Liver (tissue), 9 donors: ENCODE measurements around the gene CDT1. TPM values are rescaled to one million over a fixed set of nuclear protein-coding genes. Genes with fewer than 3 reads are reported as not detected.

ENCODE experiments used
- DNase-seq: peaks from one replicate; pipeline ENCODE4 v3.0.0-alpha.2; 2017; ENCODE audit warnings: low spot score
- H3K27ac ChIP-seq, 2 donors: one replicate each; pipeline ENCODE4 v1.7.0; 2013; ENCODE audit warnings: inconsistent platforms in 2 of 2, low read length in 2 of 2, control low read depth in 1 of 2, low read depth in 1 of 2, mild to moderate bottlenecking in 1 of 2
- H3K27me3 ChIP-seq, 4 donors: one replicate each; pipeline versions ENCODE4 v1.6.1 to v1.7.0; 2013; ENCODE audit warnings: low read length in 3 of 4, inconsistent platforms in 1 of 4, mild to moderate bottlenecking in 1 of 4, moderate library complexity in 1 of 4; ENCODE audit not compliant: control insufficient read depth in 4 of 4, insufficient read depth in 4 of 4
- H3K36me3 ChIP-seq, 4 donors: one replicate each; pipeline versions ENCODE4 v1.6.1 to v1.7.0; 2013; ENCODE audit warnings: low read length in 3 of 4, mild to moderate bottlenecking in 3 of 4, low read depth in 1 of 4, moderate library complexity in 1 of 4; ENCODE audit not compliant: control insufficient read depth in 4 of 4, insufficient read depth in 3 of 4
- H3K4me1 ChIP-seq, 4 donors: one replicate each; pipeline versions ENCODE4 v1.6.1 to v1.7.0; 2013; ENCODE audit warnings: low read length in 3 of 4, mild to moderate bottlenecking in 3 of 4, moderate library complexity in 1 of 4; ENCODE audit not compliant: control insufficient read depth in 4 of 4, insufficient read depth in 4 of 4
- H3K4me3 ChIP-seq, 3 donors: one replicate each; pipeline versions ENCODE4 v1.6.1 to v1.7.0; 2013; ENCODE audit warnings: low read length in 3 of 3, control low read depth in 1 of 3, low read depth in 1 of 3, mild to moderate bottlenecking in 1 of 3
- H3K9ac ChIP-seq, 2 donors: one replicate each; pipeline ENCODE4 v1.7.0; 2013; ENCODE audit warnings: low read length in 2 of 2, mild to moderate bottlenecking in 2 of 2, moderate library complexity in 2 of 2, control low read depth in 1 of 2, low read depth in 1 of 2
- H3K9me3 ChIP-seq, 4 donors: one replicate each; pipeline versions ENCODE4 v1.6.1 to v1.7.0; 2013; ENCODE audit warnings: low read length in 3 of 4; ENCODE audit not compliant: control insufficient read depth in 4 of 4
- FOXA1 ChIP-seq: IDR thresholded peaks from 2 replicates; pipeline ENCODE4 v1.6.1; 2016; ENCODE audit warnings: antibody characterized with exemption
- FOXA2 ChIP-seq: IDR thresholded peaks from 2 replicates; pipeline ENCODE4 v1.6.1; 2016; ENCODE audit warnings: antibody characterized with exemption
- GABPA ChIP-seq, 2 donors: IDR thresholded peaks in 1 of 2; conservative IDR thresholded peaks in 1 of 2; 2 replicates each; pipeline ENCODE4 v1.6.1; 2016; ENCODE audit warnings: antibody characterized with exemption in 2 of 2, mild to moderate bottlenecking in 1 of 2, moderate library complexity in 1 of 2
- HNF4A ChIP-seq, 2 donors: conservative IDR thresholded peaks; 2 replicates each; pipeline ENCODE4 v1.6.1; 2016; ENCODE audit warnings: antibody characterized with exemption in 2 of 2, mild to moderate bottlenecking in 2 of 2
- HNF4G ChIP-seq: IDR thresholded peaks from 2 replicates; pipeline ENCODE4 v1.6.1; 2016; ENCODE audit warnings: antibody characterized with exemption
- JUND ChIP-seq, 2 donors: IDR thresholded peaks; 2 replicates each; pipeline ENCODE4 v1.6.1; 2016; ENCODE audit warnings: antibody characterized with exemption in 2 of 2
- NR2F2 ChIP-seq: IDR thresholded peaks from 2 replicates; pipeline ENCODE4 v1.6.1; 2016; ENCODE audit warnings: antibody characterized with exemption
- RAD21 ChIP-seq, 2 donors: IDR thresholded peaks; 2 replicates each; pipeline ENCODE4 v1.6.1; 2016; ENCODE audit warnings: antibody characterized with exemption in 2 of 2, mild to moderate bottlenecking in 2 of 2
- RXRA ChIP-seq, 2 donors: IDR thresholded peaks; 2 replicates each; pipeline ENCODE4 v1.6.1; 2017 to 2018; ENCODE audit warnings: antibody characterized with exemption in 2 of 2, mild to moderate bottlenecking in 1 of 2
- SP1 ChIP-seq: IDR thresholded peaks from 2 replicates; pipeline ENCODE4 v1.6.1; 2018; ENCODE audit warnings: antibody characterized with exemption, mild to moderate bottlenecking
- TAF1 ChIP-seq: conservative IDR thresholded peaks from 2 replicates; pipeline ENCODE4 v1.6.1; 2016; ENCODE audit warnings: antibody characterized with exemption, mild to moderate bottlenecking
- YY1 ChIP-seq: IDR thresholded peaks from 2 replicates; pipeline ENCODE4 v1.6.1; 2016; ENCODE audit warnings: antibody characterized with exemption, mild to moderate bottlenecking
- WGBS: extraction: QIAGEN DNeasy Blood & Tissue Kit; methylation state at CpG from one replicate; pipeline ENCODE4 v1.1.7; 2013; 5-methylcytosine and 5-hydroxymethylcytosine counted together
- polyA plus RNA-seq, 2 donors: library from polyadenylated mRNA; stranded (reverse) in 1 of 2; unstranded in 1 of 2; fragments of 200-250 nt in 1 of 2; fragments of >200 nt in 1 of 2; fragmentation: Nextera tagmentation in 1 of 2; extraction: Ambion mirVana in 1 of 2; gene quantifications; one replicate each; pipeline versions ENCODE4 v1.2.1 to v1.2.3, GENCODE V29; 2013 to 2015
- total RNA-seq, 2 donors: library from RNA; depleted of rRNA; stranded (reverse); fragments of >200 nt; gene quantifications; one replicate each; pipeline ENCODE4 v1.2.3, GENCODE V29; 2014
- TF ChIP-seq, protein P1 (sequence below): IDR thresholded peaks from 2 replicates; pipeline ENCODE4 v1.6.1; 2016; ENCODE audit warnings: antibody characterized with exemption
- TF ChIP-seq, protein P2 (sequence below): IDR thresholded peaks from 2 replicates; pipeline ENCODE4 v1.6.1; 2016; ENCODE audit warnings: antibody characterized with exemption
- TF ChIP-seq, protein P3 (sequence below): IDR thresholded peaks from 2 replicates; pipeline ENCODE4 v1.6.1; 2016; ENCODE audit warnings: antibody characterized with exemption
- TF ChIP-seq, protein P4 (sequence below): fragments of 150-350 bp; IDR thresholded peaks from 2 replicates; pipeline ENCODE4 v1.5.1; 2017; ENCODE audit warnings: improper control_type of control experiment, low read depth, low read length; ENCODE audit not compliant: missing input control
- TF ChIP-seq, protein P5 (sequence below): IDR thresholded peaks from 2 replicates; pipeline ENCODE4 v1.6.1; 2016; ENCODE audit warnings: antibody characterized with exemption, mild to moderate bottlenecking
- donor health status: healthy.
- donor health status: healthy.
- donor health status: healthy.
- donor health status: healthy.
- donor health status: healthy.

Gene CDT1
- total and polyA plus RNA-seq, 4 donors, result 0.08 to 37.6 (median 0.93) TPM

DNA sequence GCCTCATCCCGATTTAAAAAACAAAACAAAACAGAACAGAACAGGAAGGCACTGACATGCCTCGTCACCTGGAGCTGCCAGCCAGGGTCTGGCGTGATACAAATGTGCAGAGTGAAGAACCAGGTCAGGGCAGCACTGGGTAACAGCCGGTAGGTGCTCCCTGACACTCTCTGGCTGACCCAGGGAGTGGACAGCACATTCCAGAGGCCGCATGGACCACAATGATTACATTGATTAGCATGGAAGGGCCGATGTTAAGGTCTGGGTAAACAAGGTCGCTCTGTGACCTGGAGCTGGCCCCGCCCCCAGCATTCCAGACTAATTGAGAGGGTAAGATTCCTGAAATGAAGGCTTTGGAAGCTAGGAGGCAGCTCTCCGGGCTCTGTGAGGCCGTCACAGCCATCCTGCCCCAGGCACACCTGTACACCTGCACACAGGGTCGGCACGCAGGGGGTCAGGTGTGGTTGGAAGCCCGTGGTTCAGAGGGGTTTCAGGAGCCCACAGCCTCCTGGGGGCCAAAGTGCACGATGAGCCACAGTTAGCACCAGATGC, 40.0 kb upstream of the CDT1 start:
- no peak for DNase-seq
- 43% methylated on average over 14 of the region's 14 CpGs for WGBS
- H3K4me1 ChIP-seq, result peaks cover 44 to 76% (median 64%) of the 10 kb centered on the region in 4 donors
- TF ChIP-seq YY1, result peak; percentile 24
- no peak for TF ChIP-seq TAF1
- peak; percentile 76 for TF ChIP-seq FOXA1
- TF ChIP-seq, protein P1, sequence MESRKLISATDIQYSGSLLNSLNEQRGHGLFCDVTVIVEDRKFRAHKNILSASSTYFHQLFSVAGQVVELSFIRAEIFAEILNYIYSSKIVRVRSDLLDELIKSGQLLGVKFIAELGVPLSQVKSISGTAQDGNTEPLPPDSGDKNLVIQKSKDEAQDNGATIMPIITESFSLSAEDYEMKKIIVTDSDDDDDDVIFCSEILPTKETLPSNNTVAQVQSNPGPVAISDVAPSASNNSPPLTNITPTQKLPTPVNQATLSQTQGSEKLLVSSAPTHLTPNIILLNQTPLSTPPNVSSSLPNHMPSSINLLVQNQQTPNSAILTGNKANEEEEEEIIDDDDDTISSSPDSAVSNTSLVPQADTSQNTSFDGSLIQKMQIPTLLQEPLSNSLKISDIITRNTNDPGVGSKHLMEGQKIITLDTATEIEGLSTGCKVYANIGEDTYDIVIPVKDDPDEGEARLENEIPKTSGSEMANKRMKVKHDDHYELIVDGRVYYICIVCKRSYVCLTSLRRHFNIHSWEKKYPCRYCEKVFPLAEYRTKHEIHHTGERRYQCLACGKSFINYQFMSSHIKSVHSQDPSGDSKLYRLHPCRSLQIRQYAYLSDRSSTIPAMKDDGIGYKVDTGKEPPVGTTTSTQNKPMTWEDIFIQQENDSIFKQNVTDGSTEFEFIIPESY, result no peak
- TF ChIP-seq, protein P2, sequence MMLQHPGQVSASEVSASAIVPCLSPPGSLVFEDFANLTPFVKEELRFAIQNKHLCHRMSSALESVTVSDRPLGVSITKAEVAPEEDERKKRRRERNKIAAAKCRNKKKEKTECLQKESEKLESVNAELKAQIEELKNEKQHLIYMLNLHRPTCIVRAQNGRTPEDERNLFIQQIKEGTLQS, result no peak
- TF ChIP-seq, protein P3, sequence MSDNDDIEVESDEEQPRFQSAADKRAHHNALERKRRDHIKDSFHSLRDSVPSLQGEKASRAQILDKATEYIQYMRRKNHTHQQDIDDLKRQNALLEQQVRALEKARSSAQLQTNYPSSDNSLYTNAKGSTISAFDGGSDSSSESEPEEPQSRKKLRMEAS, result no peak
- TF ChIP-seq RXRA (IDR thresholded peaks at IDR 0.05), result peak; percentile 24 to 91
- TF ChIP-seq, protein P4, sequence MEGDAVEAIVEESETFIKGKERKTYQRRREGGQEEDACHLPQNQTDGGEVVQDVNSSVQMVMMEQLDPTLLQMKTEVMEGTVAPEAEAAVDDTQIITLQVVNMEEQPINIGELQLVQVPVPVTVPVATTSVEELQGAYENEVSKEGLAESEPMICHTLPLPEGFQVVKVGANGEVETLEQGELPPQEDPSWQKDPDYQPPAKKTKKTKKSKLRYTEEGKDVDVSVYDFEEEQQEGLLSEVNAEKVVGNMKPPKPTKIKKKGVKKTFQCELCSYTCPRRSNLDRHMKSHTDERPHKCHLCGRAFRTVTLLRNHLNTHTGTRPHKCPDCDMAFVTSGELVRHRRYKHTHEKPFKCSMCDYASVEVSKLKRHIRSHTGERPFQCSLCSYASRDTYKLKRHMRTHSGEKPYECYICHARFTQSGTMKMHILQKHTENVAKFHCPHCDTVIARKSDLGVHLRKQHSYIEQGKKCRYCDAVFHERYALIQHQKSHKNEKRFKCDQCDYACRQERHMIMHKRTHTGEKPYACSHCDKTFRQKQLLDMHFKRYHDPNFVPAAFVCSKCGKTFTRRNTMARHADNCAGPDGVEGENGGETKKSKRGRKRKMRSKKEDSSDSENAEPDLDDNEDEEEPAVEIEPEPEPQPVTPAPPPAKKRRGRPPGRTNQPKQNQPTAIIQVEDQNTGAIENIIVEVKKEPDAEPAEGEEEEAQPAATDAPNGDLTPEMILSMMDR, result peak; percentile 35
- no peak for TF ChIP-seq JUND (IDR thresholded peaks at IDR 0.05)
- TF ChIP-seq HNF4G, result no peak
- peak in 1 of 2 donors; percentile 23 for TF ChIP-seq RAD21 (IDR thresholded peaks at IDR 0.05)
- TF ChIP-seq FOXA2, result peak; percentile 75
- TF ChIP-seq SP1, result peak; percentile 20
- no peak for TF ChIP-seq GABPA (IDR thresholded peaks at IDR 0.05 in 1 of 2, conservative IDR thresholded peaks at IDR 0.05 in 1 of 2)
- TF ChIP-seq, protein P5, sequence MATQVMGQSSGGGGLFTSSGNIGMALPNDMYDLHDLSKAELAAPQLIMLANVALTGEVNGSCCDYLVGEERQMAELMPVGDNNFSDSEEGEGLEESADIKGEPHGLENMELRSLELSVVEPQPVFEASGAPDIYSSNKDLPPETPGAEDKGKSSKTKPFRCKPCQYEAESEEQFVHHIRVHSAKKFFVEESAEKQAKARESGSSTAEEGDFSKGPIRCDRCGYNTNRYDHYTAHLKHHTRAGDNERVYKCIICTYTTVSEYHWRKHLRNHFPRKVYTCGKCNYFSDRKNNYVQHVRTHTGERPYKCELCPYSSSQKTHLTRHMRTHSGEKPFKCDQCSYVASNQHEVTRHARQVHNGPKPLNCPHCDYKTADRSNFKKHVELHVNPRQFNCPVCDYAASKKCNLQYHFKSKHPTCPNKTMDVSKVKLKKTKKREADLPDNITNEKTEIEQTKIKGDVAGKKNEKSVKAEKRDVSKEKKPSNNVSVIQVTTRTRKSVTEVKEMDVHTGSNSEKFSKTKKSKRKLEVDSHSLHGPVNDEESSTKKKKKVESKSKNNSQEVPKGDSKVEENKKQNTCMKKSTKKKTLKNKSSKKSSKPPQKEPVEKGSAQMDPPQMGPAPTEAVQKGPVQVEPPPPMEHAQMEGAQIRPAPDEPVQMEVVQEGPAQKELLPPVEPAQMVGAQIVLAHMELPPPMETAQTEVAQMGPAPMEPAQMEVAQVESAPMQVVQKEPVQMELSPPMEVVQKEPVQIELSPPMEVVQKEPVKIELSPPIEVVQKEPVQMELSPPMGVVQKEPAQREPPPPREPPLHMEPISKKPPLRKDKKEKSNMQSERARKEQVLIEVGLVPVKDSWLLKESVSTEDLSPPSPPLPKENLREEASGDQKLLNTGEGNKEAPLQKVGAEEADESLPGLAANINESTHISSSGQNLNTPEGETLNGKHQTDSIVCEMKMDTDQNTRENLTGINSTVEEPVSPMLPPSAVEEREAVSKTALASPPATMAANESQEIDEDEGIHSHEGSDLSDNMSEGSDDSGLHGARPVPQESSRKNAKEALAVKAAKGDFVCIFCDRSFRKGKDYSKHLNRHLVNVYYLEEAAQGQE, result peak; percentile 83
- peak; percentile 78 for TF ChIP-seq NR2F2
- peak in 1 of 2 donors; percentile 79 for TF ChIP-seq HNF4A (conservative IDR thresholded peaks at IDR 0.05)
- peaks cover 0 to 3% (median 0%) of the 10 kb centered on the region in 4 donors for H3K36me3 ChIP-seq
- H3K9me3 ChIP-seq, result no peaks in the 10 kb centered on the region
- H3K9ac ChIP-seq, result no peak overlapping the region
- H3K27me3 ChIP-seq, result no peaks in the 10 kb centered on the region
- H3K4me3 ChIP-seq, result no peak overlapping the region
- H3K27ac ChIP-seq, result peak overlapping the region; percentile 51 to 52
